GM18505 (cell line): ENCODE data around the gene FOXA2.

ENCODE experiments used
- ATAC-seq: cut with Tn5 transposase; IDR thresholded peaks from one replicate; pipeline ENCODE4 v1.9.1; 2021; ENCODE audit not compliant: unreplicated experiment
- POLR2A ChIP-seq: IDR thresholded peaks from 4 replicates; pipeline ENCODE4 v1.6.1; 2011; ENCODE audit warnings: borderline replicate concordance; ENCODE audit not compliant: insufficient read depth, insufficient read length; ENCODE audit errors: extremely low read depth

The FOXA2 gene

DNA sequence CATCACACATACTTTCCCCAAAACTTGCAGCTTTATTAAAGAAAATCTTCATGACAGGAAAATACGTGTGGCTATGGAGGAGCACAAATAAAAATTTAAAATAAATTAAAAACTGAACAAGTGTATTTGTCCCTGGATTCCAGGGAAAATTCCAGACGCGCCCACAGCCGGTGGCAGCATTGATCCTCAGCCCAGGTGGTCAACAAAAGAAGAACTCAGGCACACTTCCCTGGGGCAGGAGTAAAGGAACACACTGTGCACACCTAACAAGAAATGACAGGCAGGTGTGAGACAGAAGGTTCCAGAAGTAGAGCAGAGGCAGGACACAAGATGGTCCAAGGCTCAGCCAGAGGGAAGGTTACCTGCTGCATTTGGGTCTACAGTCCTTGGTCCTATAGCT, 36.3 kb downstream of the FOXA2 start:
- TF ChIP-seq POLR2A: no peak

DNA sequence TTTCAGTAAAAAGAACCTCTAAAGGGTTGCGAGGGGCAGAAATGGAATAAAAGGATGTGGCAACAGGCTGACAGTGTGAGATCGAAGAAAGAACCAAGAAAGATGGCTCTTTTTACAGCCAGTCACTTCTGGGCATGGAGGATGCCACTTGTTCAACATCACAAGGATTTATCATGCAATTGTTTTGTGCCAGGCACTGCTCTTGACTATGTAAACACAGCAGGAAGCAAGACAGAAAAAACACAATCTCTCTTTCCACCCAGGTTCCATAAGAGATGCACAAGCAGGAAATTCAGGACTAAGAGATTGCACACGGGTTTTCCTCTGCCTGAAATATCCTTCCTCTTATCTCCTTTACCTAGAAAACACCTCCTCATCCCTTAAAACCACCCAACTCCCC, 38.0 kb downstream of the FOXA2 start:
- no peak for TF ChIP-seq POLR2A
- ATAC-seq: no peak

More for the DNA sequence above, 36.3 kb downstream of the FOXA2 start:
- ATAC-seq: no peak

GRCh38 chr20:22545045-22545444, 39.3 kb downstream of the FOXA2 start:
- no peak for ATAC-seq
- TF ChIP-seq POLR2A: no peak

DNA sequence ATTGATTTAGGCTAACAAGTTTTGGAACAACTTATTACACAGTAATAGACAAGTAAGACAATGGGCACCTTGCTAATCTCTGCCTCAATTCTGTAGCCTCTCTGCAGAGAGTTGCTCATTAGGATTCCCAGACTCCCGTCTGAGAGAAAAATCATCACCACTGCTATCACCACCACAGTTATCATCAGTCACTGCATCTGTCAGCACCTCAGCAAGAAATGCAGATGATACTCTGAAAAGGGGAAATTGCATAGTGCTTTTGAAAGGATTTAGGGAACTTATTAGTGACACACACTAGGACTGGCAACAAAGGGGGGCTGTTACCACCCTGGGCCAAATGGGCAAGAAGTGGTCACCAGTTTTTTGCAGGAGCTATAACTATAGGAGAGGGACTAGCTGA, 39.9 kb downstream of the FOXA2 start:
- no peak for ATAC-seq
- TF ChIP-seq POLR2A: no peak

DNA sequence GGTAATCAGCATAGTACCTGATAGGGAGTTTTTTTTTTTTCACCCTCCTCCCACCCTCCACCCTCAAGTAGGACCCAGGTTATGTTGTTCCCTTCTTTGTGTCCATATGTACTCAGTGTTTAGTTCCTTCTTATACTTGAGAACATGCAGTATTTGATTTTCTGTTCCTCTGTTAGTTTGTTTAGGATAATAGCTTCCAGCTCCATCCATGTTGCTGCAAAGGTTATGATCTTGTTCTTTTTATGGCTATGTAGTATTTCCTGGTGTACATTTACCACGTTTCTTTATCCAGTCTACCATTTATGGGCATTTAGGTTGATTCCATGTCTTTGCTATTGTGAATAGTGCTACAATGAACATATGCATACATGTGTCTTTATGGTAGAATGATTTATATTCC, 41.9 kb downstream of the FOXA2 start:
- ATAC-seq: no peak
- TF ChIP-seq POLR2A: no peak

DNA sequence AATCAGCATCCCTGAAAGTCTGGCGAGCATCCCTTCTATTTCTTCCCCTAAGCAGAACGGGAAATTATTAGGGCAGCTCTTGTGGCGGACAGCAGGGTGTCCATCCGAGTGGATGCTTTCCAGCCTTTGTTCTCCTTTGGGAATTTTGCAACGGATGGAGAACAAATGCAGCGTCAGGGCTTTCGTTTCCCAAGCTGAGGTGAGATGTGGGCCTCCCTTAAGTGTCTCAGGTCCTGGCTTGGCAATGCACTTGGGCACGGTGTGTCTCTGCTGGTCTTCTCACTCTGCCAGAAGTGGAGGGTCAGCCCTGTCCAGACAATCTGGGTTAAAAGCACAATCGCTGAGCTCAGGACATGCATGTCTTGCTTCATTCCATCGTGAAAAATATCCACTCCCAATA, 43.5 kb downstream of the FOXA2 start:
- TF ChIP-seq POLR2A: no peak
- no peak for ATAC-seq

DNA sequence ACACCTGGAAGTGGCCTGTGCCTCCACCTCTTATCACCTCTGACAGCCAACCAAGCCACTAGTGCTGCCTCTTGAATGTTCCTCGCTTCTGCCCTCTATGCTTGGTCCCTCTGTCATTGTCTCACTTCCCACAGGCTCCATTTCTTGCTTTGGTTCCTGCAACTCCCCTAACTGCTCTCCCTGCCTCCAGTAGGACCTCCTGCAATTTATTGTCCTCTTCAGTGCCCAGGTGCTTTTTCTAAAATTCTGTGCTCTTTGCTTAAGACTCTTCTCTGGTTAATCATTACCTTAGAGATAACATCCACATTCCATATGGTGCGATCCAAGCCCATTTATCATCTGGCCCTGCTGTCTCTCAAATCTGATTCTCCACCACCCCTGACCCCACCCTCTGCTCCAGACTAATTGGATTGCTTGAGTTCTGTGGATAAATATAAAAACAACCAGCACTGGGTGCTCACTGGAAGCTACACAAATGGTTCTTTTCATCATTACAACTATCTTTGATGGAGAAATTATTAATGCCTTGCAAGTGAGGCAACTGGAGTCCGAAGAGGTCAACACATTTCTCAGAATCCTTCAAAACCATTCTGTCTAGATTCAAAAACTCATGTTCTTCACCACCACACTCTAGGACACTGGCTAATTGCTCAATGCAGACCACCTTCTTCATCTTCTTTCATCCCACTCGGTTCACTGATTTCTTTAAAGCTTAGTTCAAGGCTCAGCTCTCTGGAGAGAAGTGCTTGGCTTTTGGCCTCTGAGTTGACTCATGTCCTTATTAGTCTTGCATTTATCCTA, 47.2 kb downstream of the FOXA2 start:
- no peak for ATAC-seq
- no peak for TF ChIP-seq POLR2A

DNA sequence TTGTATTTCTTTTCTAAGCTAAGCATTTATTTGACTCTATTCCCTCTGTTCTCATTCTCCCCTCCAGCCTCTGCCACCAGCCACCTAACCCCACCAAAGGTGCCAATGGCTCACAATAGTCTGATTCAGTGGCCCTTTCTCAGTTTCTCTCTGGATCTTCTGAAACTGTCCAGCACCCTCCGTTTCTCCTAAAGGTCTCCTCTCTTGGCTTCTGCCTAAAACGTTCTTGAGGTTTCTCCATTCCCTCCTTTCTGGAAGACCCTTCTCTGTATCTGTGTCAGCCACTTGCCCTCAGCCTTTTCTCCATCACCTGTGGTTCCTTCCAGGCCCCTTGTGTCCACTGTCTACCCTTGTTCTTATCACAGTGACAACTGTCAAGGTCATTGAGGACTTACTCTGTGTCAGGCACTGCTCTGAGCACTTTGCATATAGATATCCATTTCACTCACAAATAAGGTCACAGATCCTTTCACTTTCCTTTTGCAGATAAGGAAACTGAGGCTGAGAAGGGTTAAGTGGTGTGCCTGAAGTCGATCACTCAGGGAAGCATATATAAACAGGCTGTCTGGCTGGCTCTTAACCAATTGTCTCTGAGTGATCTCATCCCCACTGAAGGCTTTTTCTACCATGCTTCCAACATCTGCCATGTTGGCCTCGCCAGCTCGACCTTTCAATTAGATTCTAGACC, 48.1 kb downstream of the FOXA2 start:
- no peak for ATAC-seq
- no peak for TF ChIP-seq POLR2A

DNA sequence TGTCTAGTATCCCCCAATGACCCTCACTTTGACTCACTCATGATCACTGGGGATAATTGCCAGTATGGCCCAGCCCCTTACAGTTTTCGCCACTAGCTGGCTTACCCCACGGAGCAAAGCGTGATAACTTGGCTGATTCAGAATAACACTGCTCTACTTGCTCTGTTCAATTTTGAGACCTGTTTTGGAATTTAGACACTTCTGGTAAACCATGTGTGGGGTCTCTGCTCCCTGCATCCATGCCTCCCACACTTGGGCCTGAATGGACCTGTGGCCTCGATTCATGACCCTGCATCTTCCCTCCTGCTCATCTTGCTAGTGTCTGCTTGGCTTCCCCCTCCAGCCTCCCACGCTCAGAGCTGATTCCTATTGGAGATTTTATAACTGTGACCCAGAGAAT, 48.9 kb downstream of the FOXA2 start:
- no peak for ATAC-seq
- no peak for TF ChIP-seq POLR2A

DNA sequence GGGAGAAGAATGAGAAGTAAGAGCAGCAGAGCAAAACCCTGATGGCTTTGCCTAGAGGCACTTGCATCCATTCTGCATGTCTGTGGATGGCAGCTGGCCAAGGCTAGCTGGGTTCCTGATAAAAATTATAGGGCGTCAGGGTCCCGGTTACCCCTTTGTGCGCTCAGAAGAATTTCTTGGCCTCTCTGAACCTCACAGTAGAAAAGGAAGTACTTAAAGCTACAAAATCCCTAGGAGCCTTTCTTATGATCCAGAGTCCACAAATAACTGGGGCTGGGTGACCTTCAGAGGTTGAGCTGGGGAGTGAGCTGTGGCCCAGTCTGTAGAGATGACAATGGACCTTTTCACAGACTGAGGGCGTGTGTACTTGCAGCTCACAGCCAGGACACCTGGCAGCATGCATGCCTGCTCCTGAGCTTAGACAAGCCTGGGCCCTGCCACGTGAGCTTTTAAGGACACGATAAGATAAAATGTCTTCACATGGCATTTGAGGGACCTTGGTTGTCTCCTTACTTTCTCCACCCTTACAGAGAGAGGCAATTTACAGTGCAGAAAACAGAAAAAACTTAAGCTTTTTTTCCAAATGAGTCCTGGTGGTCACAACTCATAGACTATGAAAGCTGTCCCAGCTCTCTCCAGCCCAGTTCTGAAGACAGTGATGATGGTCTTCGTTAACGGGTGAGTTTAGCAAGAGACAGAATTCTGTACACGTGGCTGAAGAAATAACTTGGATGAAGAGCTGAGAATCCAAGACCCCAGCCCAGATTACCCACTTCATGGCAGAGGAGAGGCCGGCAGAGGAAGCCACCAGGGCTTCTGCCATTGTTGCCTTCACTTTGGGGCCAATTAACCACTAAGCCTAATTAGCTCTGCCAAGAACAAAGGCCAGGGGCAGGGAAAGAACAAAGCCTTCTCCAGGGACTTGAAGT, 50.3 kb downstream of the FOXA2 start:
- no peak for TF ChIP-seq POLR2A
- no peak for ATAC-seq

DNA sequence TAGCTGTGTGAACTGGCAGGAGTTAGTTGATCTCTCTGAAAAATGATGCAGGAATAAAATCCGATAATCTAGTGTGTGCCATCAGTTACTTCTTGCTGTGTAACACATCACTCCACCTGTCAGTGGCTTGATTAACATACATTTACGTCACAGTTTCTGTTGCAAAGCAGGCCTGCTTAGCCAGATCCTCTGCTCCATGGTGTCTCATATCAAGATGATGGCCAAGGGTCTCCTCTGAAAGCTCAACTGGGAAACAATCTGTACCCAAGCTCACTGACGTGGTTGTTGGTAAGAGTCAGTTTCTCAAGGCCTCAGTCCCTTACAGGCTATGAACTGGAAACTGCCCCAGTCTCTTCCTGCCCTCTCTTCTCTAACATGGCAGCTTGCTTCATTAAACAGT, 51.8 kb downstream of the FOXA2 start:
- no peak for ATAC-seq
- TF ChIP-seq POLR2A: no peak

DNA sequence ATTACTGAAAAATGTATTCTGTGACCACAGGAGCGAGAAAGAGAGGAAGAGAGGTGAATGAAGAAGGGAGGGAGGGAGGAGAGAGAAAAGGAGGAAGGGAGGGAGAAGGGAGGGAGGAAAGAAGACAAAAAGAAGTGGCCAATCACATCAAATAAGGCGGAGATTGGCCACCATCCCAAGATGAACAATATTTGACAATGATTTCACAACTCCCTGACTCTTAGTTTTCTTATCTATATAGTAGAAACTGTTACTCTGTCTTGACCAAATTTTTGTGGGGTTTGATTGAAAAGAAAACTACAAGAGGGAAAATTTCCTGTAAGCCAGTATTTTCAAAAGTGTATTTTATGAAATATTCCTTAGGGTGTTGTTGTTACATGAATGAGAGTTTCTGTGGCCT, 52.6 kb downstream of the FOXA2 start:
- ATAC-seq: no peak
- TF ChIP-seq POLR2A: no peak

DNA sequence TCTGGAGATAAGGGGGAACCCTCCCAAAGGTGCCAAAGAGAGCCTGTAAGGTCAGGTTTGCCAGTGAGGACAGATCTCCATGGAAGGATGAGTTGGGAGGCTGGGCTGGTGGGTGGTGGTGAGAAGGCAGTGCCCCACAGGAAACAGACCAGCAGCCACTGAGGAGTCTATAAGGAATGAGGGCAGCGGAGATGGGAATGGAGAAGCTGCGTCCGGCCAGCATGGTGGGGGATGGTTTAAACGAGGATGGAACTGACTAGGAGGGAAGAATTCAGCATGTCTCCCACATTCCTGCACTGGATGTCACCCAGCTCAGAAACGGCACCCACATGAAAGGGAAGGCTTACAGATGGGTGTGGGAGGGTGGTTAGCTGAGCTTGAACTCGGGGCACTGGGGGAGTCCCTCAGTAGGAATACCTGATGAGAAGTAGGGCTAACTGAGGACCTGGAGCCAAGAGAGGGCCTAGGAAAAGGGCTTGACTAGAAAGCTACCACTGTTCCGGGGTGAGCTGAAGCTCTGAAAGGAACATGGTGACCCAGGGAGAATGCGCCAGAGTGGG, 53.2 kb downstream of the FOXA2 start:
- no peak for ATAC-seq
- no peak for TF ChIP-seq POLR2A
